ENCODE measurements around the gene SOX5.

- TF ChIP-seq CTCF (IDR thresholded peaks at IDR 0.05): no peak
- TF ChIP-seq POLR2A (IDR thresholded peaks at IDR 0.05): no peak
Observed at GRCh38 chr12:23964812-23965211, 15.3 kb upstream of the SOX5 start.

Data from esophagus squamous epithelium (tissue), 4 donors.